NT2/D1 (cell line): ENCODE results near the gene KBTBD3.

Experiments used
- SUZ12 ChIP-seq: IDR thresholded peaks from 2 replicates; pipeline ENCODE4 v1.6.1; 2011; ENCODE audit not compliant: insufficient read length, insufficient read depth; ENCODE audit errors: extremely low read depth
- YY1 ChIP-seq: IDR thresholded peaks from 2 replicates; pipeline ENCODE4 v1.6.1; 2011; ENCODE audit not compliant: insufficient read length, insufficient read depth

GRCh38 chr11:106032861-106033260 is 44.3 kb downstream of the KBTBD3 start:
- TF ChIP-seq YY1 (no peak), SUZ12 (no peak)
